Transverse colon (tissue), 3 donors: ENCODE measurements around the gene IDH3B.

Experiments used
- POLR2A ChIP-seq: fragments of 450-650 bp; IDR thresholded peaks from one replicate; pipeline ENCODE4 v1.6.1; 2016; ENCODE audit warnings: antibody characterized with exemption, mild to moderate bottlenecking, moderate library complexity
- TF ChIP-seq, protein P1 (sequence below), 5 experiments: fragments of 200-600 bp in 3 of 5; fragments of 450-650 bp in 2 of 5; sonication (generic) in 3 of 5; IDR thresholded peaks; 1 replicate in 2 of 5; 2 replicates in 3 of 5; pipeline ENCODE4 v1.5.1; 2016 to 2017; ENCODE audit warnings: antibody characterized with exemption in 5 of 5, inconsistent platforms in 3 of 5, mild to moderate bottlenecking in 2 of 5, moderate library complexity in 1 of 5

DNA sequence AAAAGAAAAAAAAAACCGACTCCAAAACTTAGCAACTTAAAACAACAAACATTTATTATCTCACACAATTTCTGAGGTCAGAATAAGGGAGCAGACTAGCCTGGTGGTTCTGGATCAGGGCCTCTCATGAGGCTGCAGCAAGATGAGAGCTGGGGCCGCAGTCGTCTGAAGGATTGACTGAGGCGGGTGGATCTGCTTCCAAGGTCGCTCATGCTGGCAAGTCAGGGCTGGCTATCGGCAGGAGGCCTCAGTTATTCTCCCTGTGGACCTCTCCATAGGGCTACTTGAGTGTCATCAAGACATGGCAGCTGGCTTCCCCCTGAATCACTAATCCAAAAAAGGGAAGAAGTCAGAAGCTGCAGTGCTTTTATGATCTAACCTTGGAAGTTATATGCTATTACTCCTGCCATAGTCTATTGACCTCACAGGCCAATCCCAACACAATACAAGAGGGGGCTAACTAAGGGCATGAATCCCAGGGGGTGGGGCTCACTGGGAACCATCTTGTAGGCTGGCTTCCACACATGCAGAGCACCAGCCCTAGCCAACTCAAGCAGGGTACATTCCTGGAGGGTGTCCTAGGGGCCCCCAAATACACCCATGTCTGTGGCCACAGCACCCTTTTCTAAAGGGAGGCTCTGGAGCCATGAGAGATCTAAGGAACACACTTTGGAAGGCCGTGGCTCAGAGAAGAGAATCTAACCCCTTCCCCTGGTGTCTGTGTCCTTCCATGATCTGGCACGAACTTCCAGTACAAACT is 39.9 kb upstream of the IDH3B start:
- TF ChIP-seq, protein P1, sequence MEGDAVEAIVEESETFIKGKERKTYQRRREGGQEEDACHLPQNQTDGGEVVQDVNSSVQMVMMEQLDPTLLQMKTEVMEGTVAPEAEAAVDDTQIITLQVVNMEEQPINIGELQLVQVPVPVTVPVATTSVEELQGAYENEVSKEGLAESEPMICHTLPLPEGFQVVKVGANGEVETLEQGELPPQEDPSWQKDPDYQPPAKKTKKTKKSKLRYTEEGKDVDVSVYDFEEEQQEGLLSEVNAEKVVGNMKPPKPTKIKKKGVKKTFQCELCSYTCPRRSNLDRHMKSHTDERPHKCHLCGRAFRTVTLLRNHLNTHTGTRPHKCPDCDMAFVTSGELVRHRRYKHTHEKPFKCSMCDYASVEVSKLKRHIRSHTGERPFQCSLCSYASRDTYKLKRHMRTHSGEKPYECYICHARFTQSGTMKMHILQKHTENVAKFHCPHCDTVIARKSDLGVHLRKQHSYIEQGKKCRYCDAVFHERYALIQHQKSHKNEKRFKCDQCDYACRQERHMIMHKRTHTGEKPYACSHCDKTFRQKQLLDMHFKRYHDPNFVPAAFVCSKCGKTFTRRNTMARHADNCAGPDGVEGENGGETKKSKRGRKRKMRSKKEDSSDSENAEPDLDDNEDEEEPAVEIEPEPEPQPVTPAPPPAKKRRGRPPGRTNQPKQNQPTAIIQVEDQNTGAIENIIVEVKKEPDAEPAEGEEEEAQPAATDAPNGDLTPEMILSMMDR (IDR thresholded peaks at IDR 0.05): no peak
- TF ChIP-seq POLR2A: no peak
